Kidney epithelial cell (primary cell): ENCODE data around the gene ENOPH1. TPM values are rescaled to one million over a fixed set of nuclear protein-coding genes. Genes with fewer than 3 reads are reported as not detected.

ENCODE experiments used
- DNase-seq: peaks from one replicate; pipeline ENCODE4 v3.0.0-alpha.2; 2010; ENCODE audit warnings: low read depth
- H3K27me3 ChIP-seq: 2 replicates; pipeline ENCODE4 v1.6.0; 2011; ENCODE audit warnings: low read length; ENCODE audit not compliant: control insufficient read depth, insufficient read depth
- H3K36me3 ChIP-seq: 2 replicates; pipeline ENCODE4 v1.5.1; 2011; ENCODE audit warnings: low read length; ENCODE audit not compliant: control insufficient read depth, insufficient read depth
- H3K4me3 ChIP-seq: 2 replicates; pipeline ENCODE4 v1.5.1; 2011; ENCODE audit warnings: low read depth, mild to moderate bottlenecking, control low read depth, low read length
- total RNA-seq: library from RNA; depleted of rRNA; stranded (reverse); fragments of >200 nt; gene quantifications from 2 replicates; pipeline ENCODE4 v1.2.3, GENCODE V29; 2015
- TF ChIP-seq, protein P1 (sequence below): IDR thresholded peaks from 2 replicates; pipeline ENCODE4 v1.5.1; 2011; ENCODE audit warnings: mild to moderate bottlenecking, moderate library complexity, low read length, control low read depth, inconsistent platforms; ENCODE audit not compliant: insufficient read depth, poor library complexity, severe bottlenecking

ENOPH1 gene
- total RNA-seq, 1 donor from 2014 or later, result 55.3 TPM

DNA sequence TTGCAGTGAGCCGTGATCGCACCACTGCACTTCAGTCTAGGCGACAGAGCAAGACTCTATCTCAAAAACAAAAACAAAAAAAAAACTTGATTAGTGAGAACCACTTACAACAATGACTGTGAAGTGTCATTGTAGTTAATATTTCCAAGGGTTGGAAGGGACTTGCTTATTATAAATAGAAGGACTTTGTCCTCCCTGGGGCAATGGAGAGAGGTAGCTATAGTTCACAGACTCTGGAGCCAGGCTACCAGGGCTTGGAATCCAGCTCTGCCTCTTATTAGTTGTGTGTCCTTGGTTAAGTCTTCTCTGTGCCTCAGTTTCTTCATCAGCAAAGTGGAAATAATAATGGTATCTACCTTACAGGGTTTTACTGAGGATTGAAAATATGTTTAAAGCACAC lies 79.8 kb downstream of the ENOPH1 start:
- Histone ChIP-seq H3K4me3 (no peak overlapping the region), H3K36me3 (no peaks in the 10 kb centered on the region), H3K27me3 (no peaks in the 10 kb centered on the region)
- TF ChIP-seq, protein P1, sequence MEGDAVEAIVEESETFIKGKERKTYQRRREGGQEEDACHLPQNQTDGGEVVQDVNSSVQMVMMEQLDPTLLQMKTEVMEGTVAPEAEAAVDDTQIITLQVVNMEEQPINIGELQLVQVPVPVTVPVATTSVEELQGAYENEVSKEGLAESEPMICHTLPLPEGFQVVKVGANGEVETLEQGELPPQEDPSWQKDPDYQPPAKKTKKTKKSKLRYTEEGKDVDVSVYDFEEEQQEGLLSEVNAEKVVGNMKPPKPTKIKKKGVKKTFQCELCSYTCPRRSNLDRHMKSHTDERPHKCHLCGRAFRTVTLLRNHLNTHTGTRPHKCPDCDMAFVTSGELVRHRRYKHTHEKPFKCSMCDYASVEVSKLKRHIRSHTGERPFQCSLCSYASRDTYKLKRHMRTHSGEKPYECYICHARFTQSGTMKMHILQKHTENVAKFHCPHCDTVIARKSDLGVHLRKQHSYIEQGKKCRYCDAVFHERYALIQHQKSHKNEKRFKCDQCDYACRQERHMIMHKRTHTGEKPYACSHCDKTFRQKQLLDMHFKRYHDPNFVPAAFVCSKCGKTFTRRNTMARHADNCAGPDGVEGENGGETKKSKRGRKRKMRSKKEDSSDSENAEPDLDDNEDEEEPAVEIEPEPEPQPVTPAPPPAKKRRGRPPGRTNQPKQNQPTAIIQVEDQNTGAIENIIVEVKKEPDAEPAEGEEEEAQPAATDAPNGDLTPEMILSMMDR, result no peak
- no peak for DNase-seq

Other genes with a start within 250 kb of the ENOPH1 start
- 62.8 and 65.5 TPM in 2 replicates for gene HNRNPD, start 56.6 kb upstream of the ENOPH1 start, total RNA-seq
- 161 and 185 TPM in 2 replicates for gene HNRNPDL, start 128 bp upstream of the ENOPH1 start, total RNA-seq
- 4.9 and 5.3 TPM in 2 replicates for gene TMEM150C, start 131.4 kb downstream of the ENOPH1 start, total RNA-seq